T-helper 9 cell (primary cell): ENCODE data around the gene NAXE.
A peak's percentile ranks its signal among the peaks of the same experiment; 100 is the strongest.
"Not testable (repeated sequence)": the region's sequence is repeated elsewhere in the genome, so short reads cannot be mapped to it uniquely, and the experiment has no call there.

Source experiments
- DNase-seq: peaks from one replicate; pipeline ENCODE4 v3.0.0-alpha.2; 2020
- total RNA-seq, 2 donors: gene quantifications; one replicate each; lab custom pipeline; 2026; lab: John Stamatoyannopoulos, UW

Gene NAXE
- 14.5 to 47.0 reads per million in 2 donors for total RNA-seq

DNA sequence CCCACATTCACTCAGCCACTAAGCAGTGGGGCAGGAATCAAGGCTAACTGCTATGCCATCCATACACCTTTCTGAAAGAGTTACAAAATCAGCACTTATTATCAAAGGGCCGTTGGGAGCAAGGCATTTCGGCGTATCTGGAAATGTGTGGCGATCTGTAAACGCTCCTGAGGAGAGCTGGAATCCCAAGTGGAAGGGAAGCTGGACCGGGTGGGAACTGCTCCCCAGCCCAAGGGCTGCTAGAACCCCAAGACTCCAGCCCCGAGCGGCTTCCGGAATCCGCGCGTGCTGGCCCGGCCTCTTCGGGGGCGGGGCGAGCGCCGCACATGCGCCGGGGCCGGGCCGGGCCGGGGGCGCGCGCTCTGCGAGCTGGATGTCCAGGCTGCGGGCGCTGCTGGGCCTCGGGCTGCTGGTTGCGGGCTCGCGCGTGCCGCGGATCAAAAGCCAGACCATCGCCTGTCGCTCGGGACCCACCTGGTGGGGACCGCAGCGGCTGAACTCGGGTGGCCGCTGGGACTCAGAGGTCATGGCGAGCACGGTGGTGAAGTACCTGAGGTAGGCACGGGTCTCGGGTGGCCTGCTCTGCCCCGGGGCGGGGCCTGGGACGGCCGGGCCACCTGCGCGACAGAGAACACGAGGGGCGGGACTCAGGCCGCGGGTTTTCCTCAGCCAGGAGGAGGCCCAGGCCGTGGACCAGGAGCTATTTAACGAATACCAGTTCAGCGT is at the start of gene NAXE:
NAXE (plus strand) TSS at position 345 of the 726 bp plus-strand sequence; CDS start at position 374, 29 bp downstream.
- peak; percentile 55 for DNase-seq

DNA sequence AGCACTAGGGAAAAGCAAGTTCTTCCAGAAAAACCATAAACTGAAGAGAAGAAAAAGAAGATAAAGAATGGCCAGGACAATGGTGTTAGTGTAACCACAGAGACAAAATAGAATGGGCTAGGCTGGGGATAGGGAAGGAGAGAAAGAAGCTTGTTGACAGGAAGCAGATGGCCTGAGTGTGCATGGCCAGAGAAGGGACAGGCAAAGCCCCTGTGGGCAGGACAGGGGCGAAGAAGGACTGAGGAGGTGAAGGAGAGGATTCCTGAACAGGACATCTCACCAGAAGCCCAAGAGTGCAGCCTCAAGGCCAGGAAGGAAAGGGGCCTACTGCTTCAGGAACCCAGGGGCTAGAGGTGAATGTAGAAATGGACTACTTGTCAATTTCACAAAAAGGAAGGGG is 48.5 kb upstream of the NAXE start:
- DNase-seq = no peak

DNA sequence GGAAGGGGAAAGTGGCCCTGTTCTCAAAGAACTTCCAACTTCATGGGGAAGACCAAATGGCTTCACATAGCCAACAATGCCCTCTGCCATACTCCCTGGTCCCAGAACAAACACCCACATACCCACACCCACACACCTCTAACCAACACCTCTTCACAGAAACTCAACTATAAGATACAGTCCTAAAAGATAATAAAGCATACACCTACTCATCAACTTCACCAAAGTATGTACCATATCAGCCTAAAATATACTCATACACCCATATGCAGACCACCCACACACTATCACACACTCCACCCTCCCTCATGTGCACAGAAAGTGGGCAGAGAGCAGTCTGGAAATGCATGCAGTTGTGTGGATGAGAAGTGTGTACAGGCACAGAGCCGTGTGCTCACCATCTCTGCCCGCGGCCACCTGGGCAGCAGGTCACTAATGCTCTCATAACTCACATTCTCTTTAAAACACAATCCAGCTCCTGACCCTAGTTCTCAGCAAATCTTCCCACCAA is 46.9 kb upstream of the NAXE start:
- DNase-seq = no peak

DNA sequence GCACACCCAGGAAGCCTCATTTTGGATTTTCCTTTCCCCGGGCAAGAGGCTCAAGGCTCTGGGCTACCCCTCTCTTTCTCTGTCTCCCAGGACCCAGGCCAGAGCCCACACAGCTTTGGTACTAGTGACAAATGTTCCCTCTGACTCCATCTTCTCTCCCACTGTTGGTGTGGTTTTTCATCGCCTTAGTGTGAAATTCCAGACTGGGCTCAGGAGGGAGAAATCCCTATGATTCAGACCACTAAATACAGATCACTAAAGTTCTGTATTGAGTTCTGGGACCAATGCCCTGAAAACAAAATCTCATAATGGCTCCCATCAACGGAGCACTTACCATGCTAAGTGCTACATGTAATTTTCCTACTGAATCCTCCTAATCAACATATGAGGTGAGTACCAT is 45.3 kb upstream of the NAXE start:
- DNase-seq = no peak

DNA sequence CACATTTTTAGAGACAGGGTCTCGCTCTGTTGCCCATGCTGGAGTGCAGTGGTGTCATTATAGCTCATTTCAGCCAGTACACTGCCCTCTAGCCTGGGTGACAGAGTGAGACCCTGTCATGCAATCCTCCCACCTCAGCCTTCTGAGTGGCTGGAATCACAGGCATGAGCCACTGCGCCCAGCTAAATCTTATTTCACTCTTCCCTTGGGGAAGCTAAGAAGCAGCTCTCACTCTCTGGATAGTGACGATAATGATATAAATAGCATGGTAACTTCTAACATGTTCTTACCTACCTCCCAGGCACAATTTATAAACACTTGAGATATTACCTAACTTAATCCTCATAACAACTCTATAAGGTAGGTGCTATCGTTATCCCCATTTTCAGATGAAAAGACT is 44.1 kb upstream of the NAXE start:
- no peak for DNase-seq

DNA sequence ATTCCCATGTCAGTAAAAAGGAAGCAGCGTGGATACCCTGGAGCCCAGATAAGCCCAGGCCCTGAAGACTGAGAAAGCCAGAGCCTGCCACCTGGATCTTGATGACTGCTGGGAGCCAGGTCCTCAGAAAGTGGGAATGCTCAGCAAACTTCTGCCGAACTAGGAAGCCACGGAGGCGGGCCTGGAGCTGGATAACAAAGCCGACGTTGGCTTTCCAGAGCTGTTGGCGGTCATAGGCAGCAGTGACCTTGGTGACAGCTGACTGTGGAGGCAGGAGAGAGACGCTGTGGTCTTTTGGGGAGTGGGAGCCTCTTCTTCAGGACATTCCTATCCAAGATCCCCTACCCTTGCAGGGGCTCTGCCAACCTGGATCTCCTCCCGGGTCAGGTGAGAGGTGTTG is 43.6 kb upstream of the NAXE start:
- no peak for DNase-seq

DNA sequence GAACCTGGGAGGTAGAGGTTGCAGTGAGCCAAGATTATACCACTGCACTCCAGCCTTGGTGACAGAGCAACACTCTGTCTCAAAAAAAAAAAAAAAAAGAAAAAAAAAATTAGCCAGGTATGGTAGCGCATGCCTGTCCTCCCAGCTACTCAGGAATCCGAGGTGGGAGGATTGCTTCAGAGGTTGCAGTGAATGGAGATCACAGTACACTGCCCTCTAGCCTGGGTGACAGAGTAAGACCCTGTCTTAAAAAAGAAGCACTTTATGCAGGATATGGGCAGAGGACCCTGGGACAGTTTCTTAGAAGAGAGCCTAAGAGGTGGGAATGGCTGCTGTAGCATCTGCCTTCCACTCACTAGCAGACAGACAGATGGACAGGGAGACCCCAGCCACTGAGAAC is 42.2 kb upstream of the NAXE start:
- DNase-seq = no peak

DNA sequence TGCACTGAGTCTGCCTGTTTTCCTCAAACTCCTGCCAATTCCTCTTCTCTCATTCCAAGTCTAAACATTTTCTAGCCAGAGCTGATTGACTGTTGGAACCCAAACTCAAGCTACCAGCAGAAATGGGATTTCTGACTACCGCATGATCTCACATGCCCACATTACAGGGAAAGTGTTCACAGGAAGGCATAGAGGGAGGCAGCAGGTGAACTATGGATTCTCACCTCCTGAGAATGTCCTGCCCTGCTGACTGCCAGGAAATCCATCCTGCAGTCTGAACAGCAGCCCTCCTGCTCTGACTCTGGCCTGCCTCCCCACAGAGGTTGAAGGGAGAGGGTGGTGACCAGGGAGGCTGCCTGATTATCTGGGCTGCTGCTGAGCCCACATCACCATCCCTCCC is 41.7 kb upstream of the NAXE start:
- no peak for DNase-seq

DNA sequence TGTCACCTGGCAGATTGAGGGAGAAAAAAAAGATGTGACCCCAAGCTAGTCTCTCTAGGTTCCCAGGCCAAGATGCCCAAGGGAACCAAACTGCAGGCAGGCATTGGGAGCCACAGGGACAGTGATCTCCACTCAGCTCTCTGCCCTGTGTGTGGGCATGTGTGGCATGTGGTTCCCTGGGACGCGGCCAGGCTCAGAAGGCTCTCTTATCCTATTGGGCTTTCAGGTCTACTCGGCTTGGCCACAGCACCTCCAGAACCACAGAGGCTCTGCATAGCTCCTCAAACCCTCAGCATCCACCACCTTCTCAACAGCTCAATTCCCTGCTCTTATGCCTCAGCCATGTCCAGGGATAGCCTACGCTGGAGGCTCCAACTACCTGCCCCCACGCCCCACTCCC is 41.2 kb upstream of the NAXE start:
- DNase-seq = no peak

DNA sequence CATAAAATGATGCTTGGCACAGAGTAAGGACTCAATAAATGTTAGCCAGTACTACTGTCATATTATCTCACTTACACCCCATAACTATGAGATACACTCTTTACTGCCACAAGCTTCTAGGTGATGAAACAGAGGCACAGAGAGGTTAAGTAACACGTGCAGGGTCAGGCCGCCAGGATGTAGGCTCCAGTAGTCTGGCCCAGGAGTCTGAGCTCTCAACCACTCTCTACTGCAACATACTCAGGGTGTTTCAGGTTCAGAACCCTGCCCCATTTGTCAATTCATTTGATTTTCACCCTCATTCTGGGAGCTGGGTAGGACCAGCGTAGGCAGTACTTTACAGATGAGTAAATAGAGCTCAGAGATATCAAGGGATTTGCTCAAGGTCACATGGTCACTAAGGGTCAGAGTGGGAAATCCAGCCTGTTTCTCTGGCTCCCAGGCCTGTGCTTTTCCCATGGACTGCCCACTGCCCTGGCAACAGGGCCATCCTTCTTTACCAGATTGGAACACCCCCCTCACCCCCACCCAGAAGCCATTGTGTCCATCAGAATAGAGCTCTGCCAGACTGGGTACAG is 40.4 kb upstream of the NAXE start:
- DNase-seq = no peak

DNA sequence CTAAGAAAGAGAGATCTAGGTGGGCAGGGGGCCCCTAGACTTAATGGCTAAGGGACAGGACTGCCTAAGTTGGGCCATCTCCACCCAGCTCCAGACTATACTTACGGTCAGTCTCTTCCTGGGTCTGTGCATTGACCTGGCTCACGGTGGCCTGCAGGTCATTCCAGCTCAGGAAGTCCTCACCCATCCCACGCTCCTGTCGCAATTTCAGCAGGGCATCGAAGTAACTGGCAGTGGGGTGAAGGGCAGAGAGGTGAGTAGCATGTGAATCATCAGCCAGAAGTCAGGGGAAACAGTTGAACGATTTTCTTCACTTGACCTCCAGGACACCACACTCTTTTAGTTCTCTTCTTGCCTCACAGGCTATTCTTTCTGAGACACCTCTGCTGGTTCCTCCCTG is 39.7 kb upstream of the NAXE start:
- no peak for DNase-seq

DNA sequence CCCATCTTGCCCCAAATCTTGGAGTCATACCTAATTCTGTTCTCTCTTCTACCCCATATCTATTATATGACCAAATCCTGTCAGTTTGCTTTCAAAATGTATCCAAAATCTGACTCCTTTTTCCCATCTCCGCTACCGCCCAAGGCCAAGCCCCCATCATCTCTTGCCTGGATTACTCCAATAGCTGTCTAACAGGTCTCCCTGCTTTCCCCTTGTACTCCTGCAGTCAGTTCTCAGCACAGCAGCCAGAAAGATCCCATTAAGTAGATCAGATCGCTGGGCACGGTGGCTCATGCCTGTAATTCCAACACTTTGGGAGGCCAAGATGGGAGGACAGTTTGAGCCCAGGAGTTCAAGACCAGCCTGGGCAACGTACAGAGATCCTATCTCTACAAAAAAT is 39.1 kb upstream of the NAXE start:
- no peak for DNase-seq

DNA sequence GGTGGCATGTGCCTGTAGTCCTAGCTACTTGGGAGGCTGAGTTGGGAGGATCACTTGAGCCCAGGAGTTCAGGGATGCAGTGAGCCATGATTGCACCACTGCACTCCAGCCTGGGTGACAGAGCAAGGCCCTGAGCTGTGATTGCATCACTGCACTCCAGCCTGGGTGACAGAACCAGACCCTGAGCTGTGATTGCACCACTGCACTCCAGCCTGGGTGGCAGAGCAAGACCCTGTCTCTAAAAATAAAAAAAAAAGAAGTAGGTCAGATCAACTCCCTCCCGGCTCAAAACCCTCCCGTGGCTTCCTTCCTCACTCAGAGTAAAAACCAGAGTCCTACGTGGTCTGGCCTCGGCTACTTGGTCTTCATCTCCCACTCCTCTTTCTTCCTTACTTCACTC is 38.6 kb upstream of the NAXE start:
- not testable (repeated sequence) for DNase-seq

DNA sequence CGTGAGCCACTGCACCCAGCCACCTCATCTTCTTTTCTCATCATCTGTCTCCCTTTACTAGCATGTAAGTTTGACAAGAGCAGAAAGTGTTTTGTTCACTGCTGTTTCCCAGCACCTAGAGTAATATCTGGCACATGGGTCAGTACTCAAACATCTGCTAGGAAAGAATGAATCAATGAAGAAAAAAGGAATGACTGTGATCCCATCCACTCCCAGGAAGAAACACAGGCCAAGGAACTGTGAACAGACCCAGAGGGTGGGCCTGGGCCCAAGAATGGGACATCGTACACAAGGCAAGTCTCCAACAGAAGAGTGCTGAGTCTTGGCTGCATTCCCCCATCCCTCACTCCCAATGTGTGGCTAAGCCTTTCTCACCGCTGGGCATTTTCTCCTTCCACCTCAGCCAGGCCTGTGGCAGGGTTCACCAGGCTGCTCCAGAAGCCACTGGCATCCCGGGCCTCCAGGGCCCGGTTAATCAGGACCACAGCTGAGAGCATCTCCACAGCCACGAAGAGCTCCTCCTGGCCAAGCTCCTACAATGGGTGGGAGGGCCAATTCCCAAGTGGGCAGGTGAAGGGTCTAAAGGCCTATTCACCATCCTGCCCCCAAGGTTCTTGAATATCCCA is 37.6 kb upstream of the NAXE start:
- no peak for DNase-seq

DNA sequence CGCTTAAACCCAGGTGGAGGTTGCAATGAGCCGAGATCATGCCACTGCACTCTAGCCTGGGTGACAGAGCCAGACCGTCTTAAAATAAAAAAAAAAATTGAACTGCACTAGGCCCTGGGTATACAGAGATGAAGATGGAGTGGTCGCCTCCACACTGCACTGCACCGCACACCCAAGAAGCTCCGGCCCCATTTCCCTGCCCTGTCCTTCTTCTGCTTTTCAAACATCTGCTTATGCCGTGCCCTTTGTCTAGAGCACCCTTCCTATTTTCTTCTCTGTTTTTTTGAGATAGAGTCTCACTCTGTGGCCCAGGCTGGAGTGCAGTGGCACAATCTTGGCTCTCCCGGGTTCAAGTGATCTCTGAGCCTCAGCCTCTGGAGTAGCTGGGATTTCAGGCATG is 36.6 kb upstream of the NAXE start:
- no peak for DNase-seq

DNA sequence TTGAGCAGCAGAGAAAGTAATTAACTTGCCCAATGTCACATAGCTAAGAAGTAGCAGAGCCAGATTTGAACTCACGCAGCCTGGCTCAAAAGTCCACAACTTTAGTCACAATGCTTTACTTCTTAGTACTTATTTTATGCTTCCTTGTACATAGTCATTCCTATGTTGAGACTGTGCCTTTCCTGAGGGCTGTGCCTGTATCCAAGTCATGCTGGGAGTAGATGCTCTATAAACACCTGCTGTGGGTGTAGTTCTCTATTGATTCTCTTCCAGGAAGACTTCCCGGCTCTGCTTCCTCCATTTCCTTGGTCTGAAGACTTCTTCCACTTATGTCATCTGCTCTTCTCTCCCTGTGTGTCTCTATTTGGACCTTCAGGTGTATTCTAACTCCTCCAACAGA is 35.9 kb upstream of the NAXE start:
- DNase-seq = no peak

DNA sequence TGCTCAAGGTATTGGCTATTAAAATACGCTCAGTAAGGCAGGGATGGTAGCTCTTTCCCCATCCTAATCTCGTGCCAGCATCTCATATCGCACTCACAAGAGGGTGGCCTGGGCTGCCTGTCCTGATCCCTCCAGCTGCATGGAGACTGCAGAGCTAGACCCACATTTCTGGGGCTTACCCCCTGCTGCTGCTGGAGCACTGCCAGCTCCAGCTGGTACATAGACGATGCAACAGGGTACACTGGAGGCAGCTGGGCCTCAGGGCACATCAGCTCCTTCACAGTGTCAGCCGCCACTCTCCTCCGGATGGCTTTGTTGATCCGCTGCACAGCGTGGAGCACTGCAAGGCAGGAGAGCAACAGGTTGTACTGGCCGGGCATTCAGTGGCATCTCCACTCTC is 35.2 kb upstream of the NAXE start:
- DNase-seq = no peak

DNA sequence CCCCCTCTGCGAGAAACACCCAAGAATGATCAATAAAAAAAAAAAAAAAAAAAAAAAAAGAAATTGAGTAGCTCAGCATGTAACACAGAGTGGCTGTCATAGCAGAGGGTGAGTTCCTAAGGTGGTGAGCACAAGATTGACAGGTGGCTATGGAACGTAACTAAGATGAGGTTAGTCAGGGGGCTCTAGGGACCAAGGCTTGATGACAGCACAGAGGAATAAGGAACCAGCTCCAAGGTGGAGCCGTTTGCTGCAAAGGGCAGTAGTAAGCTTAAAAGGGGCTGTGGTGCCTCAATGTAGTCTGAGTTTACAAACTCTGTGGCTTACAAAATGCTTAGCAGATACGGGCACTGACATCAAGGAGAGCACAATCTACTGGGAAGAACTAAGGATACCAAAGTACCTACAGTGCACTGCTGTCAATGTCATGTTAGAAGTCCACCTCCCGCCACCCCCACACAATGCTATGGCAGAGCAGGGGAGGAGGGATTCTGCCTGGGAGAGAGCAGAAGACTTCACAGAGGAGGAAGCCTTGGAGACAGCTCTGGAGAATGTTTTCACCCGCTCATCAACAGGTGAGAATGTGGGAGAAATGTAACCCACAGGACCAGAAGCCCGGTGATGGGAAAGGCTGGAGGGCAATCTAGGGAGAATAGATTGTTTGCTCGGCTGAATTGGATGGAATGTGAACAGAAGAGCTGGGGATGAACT is 32.3 kb upstream of the NAXE start:
- DNase-seq = no peak

DNA sequence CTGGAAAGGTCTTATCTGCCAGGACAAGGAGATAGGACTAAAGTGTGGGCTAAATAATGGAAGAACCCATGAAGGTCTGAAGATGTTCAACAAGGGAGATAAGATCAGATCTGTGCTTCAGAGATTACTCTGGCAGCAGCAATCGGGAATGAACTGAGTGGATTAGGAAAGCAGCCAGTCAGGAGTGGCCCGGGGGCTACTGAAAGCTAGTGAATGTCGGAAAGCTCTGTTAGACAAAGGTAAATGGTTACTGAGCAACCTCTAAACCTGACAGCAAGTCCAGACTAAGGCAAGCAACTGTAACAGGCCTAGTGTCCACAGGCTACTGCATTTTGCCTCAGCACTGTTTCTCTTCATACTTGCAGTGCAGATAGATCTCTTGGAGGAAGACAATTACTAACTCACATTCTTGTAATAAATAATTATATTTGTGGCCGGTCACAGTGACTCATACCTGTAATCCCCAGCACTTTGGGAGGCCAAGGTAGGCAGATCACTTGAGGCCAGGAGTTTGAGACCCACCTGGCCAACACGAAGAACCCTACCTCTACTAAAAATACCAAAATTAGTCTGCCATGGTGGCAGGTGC is 31.7 kb upstream of the NAXE start:
- no peak for DNase-seq

DNA sequence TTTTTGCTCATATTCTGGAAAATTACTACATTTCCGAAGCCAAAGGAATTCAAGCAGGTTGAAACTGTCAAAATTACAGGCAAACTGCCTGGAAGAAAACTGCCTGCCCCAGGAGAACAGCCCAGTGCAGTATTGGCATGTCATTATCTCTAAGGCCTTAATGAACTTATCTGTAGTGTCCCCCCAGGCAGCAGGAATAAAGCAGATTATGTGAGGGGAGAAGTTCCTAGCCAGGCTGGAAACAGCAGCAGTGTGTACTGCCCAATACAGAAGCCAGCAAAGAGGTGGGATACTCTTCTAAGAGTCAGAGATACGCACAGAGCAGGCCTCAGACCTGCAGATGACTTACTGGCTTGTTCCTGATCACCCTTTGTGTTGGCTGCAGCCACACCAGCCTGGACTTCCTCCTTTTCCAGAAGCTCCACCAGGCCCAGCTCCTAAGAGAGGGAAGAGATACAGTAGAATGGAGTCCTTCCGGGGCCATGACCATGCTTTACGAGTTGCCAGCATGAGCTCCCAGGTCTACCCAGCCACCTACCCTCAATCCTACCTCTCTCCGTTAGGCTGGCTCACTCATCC is 30.9 kb upstream of the NAXE start:
- DNase-seq = no peak

DNA sequence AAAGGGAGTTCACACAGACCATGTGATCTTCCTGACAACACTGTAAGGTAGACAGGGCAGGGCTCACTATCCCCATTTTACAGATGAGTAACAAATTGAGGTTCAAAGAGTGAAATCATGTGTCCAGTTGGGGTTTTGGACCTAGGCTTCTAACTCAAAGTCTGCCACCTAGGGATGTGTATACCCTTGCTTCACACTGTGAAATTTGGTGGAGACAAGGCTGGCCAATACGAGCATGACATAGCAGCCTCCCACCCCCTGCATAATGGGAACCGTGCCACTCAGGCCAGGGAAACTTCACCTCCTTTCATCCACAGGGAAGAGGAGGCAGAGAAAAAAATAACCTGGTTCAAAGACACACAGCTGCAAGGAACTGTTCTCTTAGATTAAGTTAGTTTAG is 26.1 kb upstream of the NAXE start:
- no peak for DNase-seq

DNA sequence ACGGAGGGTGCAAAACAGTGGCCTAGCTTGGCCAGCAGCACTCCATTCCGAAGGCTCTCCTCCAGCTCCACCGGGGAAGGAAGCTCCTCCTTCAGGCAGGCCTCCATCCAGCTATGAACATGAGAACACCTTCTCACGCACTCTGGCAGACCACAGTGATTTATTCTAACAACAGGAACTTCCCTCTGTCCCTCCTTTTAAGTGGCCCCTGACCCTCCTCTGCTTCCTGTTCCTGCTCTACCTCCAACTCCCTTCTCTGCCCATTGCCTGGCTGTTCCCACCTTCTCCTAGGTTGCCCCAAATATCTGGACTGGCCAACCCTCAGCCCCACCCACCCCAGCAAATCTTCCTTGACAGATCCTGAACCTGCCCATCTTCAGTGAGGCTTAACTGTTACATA is 25.1 kb upstream of the NAXE start:
- no peak for DNase-seq
